Measurements from ENCODE around the gene UMODL1. TPM values are rescaled to one million over a fixed set of nuclear protein-coding genes. Genes with fewer than 3 reads are reported as not detected.

Gene UMODL1
- total and polyA plus RNA-seq, 2 of the 13 experiments (the other 11 are each of a cell fraction or from before 2014, with no cell fraction given): not detected

DNA sequence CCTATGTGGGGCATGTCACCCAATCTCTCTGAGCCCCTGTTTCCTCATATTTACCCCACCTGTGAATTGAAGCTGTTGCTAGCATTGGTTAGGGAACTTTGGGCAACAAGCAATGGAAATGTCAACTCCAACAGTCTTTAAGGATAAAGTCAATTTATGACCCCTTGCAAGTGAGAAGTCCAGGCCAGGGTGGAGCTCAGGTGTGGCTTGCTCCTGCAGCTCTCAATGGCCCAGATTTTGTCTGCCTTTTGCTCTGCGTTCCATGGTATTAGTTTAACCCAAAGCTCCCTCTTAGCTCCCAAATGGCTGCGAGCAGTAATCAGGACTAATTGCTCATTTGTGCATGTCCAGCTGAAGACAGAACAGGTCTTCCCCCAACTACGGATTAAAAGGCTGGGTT, 77.5 kb downstream of the UMODL1 start:
- H3K4me2 ChIP-seq (ENCODE audit: low read depth, low read length): no peak overlapping the region
- FAIRE-seq (no peak), DNase-seq (ENCODE audit: low spot score) (no peak), ATAC-seq (no peak)
- no peaks in the 10 kb centered on the region for H3K36me3 ChIP-seq (replicated peaks in 1 of 2; ENCODE audit: control insufficient read depth in 1 of 2, insufficient read depth in 2 of 2, low read length in 2 of 2)
- H3K4me1 ChIP-seq (ENCODE audit: insufficient read depth, low read length): peaks cover 7% of the 10 kb centered on the region; the same call in 1 of the 2 replicates
- no peaks in the 10 kb centered on the region for H3K79me2 ChIP-seq (ENCODE audit: insufficient read depth, low read length)
- H3K27me3 ChIP-seq (ENCODE audit: control insufficient read depth in 1 of 2, insufficient read depth in 2 of 2, low read length in 2 of 2): peaks cover 5 to 39% of the 10 kb centered on the region in 2 experiments; a peak in 3 of 5 replicates
- intact Hi-C loops (cut with micrococcal nuclease; ENCODE audit: unreplicated experiment) (no loop called here), in situ Hi-C loops (cut with HindIII; ENCODE audit: extremely low pct_ligation_motif_present, low pct_unique_long_range_greater_than_20kb) (loop anchor here (5.0 kb wide), 1 partner anchor 109 kb away; no protein-coding TSS in a partner anchor)
- no peak overlapping the region for H3K4me3 ChIP-seq (replicated peaks in 1 of 3; ENCODE audit: insufficient read depth in 1 of 3, low read depth in 2 of 3, low read length in 3 of 3)
- WGBS (ENCODE audit: low lambda C conversion rate): 44% methylated on average over 2 of the region's 3 CpGs
- no TSS peak for BruUV-seq (replicated peaks)
- no peak overlapping the region for H3K9ac ChIP-seq (ENCODE audit: insufficient read depth, low read depth, low read length)
- TF ChIP-seq NRL (CRISPR knock-in tag; IDR thresholded peaks at IDR 0.05; ENCODE audit: borderline replicate concordance): no peak
- TF ChIP-seq, protein P1, sequence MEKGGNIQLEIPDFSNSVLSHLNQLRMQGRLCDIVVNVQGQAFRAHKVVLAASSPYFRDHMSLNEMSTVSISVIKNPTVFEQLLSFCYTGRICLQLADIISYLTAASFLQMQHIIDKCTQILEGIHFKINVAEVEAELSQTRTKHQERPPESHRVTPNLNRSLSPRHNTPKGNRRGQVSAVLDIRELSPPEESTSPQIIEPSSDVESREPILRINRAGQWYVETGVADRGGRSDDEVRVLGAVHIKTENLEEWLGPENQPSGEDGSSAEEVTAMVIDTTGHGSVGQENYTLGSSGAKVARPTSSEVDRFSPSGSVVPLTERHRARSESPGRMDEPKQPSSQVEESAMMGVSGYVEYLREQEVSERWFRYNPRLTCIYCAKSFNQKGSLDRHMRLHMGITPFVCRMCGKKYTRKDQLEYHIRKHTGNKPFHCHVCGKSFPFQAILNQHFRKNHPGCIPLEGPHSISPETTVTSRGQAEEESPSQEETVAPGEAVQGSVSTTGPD (CRISPR knock-in tag; IDR thresholded peaks at IDR 0.05): no peak
- TF ChIP-seq, protein P2, sequence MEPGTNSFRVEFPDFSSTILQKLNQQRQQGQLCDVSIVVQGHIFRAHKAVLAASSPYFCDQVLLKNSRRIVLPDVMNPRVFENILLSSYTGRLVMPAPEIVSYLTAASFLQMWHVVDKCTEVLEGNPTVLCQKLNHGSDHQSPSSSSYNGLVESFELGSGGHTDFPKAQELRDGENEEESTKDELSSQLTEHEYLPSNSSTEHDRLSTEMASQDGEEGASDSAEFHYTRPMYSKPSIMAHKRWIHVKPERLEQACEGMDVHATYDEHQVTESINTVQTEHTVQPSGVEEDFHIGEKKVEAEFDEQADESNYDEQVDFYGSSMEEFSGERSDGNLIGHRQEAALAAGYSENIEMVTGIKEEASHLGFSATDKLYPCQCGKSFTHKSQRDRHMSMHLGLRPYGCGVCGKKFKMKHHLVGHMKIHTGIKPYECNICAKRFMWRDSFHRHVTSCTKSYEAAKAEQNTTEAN (CRISPR knock-in tag; conservative IDR thresholded peaks at IDR 0.05): no peak
- TF ChIP-seq ZNF891 (CRISPR knock-in tag; IDR thresholded peaks at IDR 0.05): no peak
- TF ChIP-seq, protein P3, sequence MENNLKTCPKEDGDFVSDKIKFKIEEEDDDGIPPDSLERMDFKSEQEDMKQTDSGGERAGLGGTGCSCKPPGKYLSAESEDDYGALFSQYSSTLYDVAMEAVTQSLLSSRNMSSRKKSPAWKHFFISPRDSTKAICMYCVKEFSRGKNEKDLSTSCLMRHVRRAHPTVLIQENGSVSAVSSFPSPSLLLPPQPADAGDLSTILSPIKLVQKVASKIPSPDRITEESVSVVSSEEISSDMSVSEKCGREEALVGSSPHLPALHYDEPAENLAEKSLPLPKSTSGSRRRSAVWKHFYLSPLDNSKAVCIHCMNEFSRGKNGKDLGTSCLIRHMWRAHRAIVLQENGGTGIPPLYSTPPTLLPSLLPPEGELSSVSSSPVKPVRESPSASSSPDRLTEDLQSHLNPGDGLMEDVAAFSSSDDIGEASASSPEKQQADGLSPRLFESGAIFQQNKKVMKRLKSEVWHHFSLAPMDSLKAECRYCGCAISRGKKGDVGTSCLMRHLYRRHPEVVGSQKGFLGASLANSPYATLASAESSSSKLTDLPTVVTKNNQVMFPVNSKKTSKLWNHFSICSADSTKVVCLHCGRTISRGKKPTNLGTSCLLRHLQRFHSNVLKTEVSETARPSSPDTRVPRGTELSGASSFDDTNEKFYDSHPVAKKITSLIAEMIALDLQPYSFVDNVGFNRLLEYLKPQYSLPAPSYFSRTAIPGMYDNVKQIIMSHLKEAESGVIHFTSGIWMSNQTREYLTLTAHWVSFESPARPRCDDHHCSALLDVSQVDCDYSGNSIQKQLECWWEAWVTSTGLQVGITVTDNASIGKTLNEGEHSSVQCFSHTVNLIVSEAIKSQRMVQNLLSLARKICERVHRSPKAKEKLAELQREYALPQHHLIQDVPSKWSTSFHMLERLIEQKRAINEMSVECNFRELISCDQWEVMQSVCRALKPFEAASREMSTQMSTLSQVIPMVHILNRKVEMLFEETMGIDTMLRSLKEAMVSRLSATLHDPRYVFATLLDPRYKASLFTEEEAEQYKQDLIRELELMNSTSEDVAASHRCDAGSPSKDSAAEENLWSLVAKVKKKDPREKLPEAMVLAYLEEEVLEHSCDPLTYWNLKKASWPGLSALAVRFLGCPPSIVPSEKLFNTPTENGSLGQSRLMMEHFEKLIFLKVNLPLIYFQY (CRISPR knock-in tag; IDR thresholded peaks at IDR 0.05; ENCODE audit: borderline replicate concordance): no peak
- TF ChIP-seq AGO1 (IDR thresholded peaks at IDR 0.05; ENCODE audit: low read depth, low read length, poor library complexity, severe bottlenecking): no peak
- TF ChIP-seq, protein P4, sequence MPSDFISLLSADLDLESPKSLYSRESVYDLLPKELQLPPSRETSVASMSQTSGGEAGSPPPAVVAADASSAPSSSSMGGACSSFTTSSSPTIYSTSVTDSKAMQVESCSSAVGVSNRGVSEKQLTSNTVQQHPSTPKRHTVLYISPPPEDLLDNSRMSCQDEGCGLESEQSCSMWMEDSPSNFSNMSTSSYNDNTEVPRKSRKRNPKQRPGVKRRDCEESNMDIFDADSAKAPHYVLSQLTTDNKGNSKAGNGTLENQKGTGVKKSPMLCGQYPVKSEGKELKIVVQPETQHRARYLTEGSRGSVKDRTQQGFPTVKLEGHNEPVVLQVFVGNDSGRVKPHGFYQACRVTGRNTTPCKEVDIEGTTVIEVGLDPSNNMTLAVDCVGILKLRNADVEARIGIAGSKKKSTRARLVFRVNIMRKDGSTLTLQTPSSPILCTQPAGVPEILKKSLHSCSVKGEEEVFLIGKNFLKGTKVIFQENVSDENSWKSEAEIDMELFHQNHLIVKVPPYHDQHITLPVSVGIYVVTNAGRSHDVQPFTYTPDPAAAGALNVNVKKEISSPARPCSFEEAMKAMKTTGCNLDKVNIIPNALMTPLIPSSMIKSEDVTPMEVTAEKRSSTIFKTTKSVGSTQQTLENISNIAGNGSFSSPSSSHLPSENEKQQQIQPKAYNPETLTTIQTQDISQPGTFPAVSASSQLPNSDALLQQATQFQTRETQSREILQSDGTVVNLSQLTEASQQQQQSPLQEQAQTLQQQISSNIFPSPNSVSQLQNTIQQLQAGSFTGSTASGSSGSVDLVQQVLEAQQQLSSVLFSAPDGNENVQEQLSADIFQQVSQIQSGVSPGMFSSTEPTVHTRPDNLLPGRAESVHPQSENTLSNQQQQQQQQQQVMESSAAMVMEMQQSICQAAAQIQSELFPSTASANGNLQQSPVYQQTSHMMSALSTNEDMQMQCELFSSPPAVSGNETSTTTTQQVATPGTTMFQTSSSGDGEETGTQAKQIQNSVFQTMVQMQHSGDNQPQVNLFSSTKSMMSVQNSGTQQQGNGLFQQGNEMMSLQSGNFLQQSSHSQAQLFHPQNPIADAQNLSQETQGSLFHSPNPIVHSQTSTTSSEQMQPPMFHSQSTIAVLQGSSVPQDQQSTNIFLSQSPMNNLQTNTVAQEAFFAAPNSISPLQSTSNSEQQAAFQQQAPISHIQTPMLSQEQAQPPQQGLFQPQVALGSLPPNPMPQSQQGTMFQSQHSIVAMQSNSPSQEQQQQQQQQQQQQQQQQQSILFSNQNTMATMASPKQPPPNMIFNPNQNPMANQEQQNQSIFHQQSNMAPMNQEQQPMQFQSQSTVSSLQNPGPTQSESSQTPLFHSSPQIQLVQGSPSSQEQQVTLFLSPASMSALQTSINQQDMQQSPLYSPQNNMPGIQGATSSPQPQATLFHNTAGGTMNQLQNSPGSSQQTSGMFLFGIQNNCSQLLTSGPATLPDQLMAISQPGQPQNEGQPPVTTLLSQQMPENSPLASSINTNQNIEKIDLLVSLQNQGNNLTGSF (CRISPR knock-in tag; IDR thresholded peaks at IDR 0.05): no peak
- TF ChIP-seq ZNF329 (CRISPR knock-in tag; IDR thresholded peaks at IDR 0.05; ENCODE audit: low read depth): peak; percentile 93
- TF ChIP-seq ARHGAP35 (CRISPR knock-in tag; IDR thresholded peaks at IDR 0.05; ENCODE audit: borderline replicate concordance): no peak
- no peak overlapping the region for H3K27ac ChIP-seq (ENCODE audit: extremely low read length, insufficient read depth, low read length)
- ChIA-PET CTCF (ENCODE audit: low intra/inter-chr PET ratio, low total read pairs) (no interaction called here), POLR2A (no interaction called here)
- no peak overlapping the region for H2AFZ ChIP-seq (ENCODE audit: low read length)
- no peaks in the 10 kb centered on the region for H4K20me1 ChIP-seq (ENCODE audit: insufficient read depth, low read length)
- no peaks in the 10 kb centered on the region for H3K9me3 ChIP-seq (ENCODE audit: low read length)
